ENCODE measurements around the gene CHST15.

The CHST15 gene

DNA sequence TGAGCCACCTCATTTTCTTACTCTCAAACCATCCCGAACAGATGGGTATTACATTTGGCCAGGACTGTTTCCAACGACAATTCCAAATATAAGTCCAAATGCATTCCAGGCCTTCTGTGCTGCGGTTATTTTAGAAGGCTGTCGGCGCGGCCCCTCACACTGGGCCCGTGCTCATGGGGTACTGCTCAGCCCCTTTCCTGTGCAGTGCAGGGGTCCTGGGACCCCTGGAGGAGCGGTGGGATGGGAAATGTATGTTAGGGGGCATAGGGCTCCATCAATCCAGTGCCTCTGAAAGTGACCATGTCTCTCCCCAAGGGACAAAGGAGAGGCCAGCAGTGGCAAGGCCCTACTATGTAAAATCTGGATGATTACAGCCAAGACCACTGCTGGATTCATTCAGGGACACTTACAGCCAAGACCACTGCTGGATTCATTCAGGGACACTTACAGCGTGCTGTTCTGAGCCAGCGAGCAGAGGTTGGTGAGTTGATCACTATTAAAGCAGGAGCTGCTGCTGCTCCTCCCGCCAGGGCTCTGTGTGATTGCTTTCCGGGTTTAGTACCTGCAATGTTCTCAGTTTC, 66.3 kb downstream of the CHST15 start:
- no peak for DNase-seq

DNA sequence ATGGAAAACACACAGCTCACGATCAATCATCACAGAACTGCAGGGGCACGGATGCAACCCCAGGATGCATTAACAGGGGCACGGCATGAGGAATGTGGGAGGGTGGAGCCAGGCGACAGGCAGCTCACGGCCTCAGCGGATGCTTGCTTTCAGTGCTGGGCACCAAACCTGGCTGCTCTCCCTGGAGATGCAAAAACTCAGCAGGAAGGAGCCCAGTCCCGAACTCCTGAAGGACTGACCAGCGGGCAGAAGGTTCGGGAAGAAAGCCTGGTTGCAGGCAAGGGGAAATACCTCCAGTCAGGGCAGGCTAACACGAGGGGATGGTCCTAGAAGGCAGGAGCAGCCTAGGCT, 66.8 kb downstream of the CHST15 start:
- DNase-seq, result no peak

DNA sequence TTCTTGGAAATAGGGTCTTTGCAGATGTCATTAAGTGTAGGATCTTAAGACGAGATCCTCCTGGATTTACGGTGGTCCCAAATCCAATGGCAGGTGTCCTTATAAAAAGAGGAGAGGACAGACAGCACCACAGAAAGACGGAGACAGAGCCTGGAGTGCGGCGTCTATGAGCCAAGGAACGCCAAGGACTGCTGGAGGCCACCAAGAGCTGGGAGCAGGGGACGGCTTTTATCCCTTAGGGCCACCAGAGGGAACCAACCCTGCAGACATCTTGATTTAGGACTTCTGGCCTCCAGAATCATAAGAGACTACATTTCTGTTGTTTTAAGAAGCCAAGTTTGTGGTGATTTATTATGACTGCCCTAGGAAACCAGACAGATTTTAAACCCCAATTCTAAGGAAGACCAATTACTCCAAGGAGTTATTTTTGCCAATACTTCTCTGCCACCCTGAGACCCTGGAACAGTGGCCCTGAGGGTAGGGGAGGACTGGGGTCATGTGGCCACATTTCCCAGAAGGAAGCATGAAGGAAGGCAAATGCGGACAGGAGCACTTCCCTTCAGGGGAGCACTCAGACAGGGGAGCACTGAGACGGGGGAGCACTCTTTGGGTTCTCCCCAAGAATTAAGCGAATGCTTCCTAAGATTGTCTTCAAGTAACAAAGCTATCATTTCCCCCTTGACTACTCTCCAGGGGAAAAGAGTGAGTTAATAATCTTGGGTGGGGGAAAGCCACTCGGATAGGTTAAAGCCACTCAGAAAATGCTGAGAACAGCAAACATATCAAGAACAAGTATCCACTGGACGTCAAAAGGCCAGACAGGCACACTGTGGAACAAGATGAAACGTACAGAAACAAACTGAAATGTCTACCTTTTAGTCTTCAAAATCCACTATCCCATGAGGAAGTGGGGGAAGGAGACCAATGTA, 67.5 kb downstream of the CHST15 start:
- DNase-seq, result no peak

- DNase-seq, result no peak
Measured at GRCh38 chr10:124025152-124025551, 68.2 kb downstream of the CHST15 start.

DNA sequence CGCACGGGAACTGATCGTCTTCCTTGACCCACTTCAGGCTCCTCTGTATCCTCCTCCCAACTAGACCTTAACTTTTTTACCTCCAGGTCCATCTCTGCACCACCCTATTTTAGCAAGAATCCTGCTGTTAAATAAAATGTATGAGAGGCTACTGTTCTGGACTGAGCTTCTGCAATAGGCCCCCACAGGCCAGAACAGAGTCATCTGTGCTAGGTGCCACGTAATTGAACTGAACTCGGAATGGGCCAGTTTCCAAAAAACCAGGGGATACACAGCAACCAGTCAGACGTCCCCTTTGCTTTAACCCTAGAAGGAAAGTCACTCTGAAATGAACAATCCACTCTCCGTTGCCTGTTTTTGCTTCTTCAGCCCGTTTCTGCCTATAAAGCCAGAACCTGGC, 71.3 kb downstream of the CHST15 start:
- DNase-seq, result no peak

DNA sequence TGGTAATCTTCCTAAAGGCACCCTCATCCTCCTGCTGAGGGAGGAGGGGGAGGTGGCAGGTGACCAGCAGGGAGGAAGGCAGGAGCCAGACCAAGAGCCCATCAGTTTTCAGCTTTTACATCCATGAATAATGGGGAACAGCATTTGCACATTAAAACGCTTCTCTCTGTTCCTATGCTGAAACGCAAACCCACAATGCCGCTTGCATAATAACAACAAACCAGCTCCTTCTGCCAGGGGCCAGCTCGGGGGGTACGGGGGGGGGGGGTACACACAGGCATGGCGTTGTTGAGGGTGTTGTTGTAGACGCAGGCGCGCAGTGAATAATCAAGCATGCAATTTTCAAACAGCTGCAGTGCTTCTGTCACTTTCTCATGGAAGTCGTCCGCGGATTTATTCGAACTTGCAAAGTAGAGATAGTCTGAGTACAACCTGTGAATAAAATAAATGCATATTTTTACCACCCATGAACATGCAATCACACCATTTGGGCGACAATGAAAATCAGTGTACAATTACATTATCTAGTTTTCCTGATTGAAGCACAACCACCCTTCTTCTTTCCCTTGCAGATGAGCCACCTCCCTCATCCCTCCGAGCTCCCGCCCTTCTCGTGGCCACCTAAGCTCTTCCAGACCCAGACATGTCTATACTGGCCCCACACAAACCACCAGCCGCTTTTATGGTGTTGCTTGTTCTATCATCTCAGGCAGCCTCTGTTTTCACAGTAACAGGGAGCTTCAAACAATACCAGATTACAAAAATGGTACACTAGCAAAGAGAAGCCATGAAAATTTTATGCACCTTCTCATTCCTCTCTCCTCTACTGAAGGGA, 72.2 kb downstream of the CHST15 start:
- no peak for DNase-seq

DNA sequence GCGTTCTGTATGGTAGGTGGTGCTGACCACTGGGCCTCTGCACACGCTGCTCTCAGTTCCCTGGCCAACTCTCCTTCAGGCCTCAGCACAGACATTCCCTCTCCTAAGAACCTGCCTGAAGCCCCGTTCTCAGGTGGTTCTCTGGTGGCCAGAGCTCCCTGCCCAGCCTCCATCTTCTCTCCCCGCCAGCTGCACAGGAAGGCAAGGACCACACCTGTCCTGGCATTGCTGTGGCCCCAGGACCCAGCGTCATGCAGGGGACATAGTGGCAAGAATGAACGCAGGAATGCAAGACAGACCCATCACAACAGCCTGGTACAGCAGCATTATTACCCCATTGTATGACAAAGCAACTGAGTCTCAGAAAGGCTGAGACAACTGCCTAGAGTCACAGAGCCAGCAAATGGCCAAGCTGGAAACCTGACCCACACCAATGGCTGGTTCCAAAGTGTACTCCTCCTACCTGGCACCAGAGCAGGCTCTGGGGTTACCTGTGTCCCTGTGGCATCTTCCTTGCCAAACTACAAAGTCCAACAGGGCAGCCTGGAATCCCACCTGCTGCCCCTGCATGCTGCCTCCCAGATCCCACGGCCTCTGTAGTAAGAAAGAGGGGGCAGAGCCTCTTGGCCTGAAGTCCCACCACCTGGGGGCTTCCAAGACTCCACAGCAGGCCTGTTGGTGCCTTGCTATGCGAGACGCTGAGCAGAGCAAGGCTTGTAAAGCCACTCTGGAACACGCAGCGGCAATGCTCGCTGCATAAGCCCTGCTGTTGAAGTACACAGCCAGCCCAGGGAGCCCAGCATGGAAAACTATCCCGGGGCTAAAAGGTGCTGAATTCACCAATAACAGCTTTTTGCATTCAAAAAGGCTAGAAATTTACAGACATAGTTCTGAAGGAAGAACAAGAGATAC, 73.3 kb downstream of the CHST15 start:
- no peak for DNase-seq

DNA sequence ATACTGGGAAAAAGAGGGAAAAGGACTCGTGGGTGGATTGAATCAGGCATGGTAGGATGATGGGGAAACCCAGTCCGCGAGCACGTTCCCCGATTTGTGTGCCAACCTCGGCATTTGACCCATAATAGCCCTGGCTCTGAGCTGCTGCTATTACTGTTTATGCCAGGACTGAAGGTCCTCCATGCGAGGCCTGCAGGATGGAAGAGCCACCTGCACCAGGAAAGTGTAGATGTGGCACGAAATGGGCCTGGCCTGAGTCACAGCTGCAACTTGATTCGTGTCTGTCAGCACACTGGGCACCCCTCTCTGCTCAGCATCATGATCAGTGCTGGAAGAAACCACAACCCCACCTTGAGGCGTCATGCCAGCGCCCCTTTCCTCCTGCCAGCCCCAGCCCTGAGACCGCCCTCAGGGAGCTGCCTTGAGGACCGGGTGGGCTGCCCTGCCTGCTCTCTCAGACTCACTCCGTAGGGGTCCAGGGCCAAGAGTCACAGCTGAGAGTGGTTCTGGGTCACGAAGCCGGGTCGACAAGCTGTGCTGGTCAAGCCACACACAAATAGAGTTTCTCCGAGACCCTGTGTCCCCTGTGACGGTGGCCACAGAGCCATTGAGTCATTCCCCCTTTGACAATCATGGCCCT, 74.4 kb downstream of the CHST15 start:
- no peak for DNase-seq

GRCh38 chr10:124017729-124018128, 75.7 kb downstream of the CHST15 start:
- no peak for DNase-seq

DNA sequence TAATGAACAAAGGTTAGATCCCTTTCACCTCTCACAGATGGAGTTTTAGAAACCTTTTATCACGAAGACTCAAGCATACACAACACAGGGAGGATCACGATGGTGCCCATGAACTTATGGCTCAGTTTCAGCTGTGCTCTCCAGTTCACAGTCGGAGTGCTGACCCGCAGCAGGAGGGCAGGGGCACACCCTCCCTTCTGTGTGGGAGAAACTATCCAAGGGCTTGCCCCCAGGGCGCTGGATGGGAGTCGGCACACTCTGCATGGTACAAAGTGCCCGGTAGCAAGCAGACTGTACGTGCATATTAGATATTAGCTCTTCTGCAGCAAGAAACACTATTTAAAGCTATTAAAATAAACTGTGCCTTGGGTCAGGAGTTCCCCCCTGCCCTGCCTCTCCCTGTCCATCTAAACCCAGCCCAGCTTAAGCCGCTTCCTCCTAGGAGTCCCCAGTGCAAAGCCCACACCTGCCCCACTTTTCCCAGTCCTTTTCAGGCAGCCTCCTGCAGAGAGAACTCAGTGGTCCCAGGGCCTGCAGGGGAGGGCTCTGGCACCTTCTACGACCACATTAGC, 76.5 kb downstream of the CHST15 start:
- no peak for DNase-seq

DNA sequence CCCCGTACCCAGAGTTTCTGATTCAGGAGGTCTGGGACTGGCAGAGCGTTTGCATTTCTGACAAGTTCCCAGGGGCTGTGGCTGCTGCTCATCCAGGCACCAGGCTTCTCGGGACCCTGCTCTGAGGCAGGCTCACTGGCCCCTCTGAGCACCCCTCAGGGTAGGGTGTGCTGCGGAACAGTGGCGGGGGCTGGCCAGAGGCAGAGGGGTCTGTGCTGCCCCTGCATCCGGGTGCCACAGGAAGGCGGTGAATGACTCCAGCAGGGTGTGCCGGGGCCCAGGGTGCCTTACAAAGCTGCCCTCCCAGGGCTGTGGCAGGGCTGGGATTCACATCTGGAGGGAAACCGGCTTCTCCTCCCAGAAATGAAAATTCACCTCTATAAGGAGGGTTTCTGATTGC, 77.4 kb downstream of the CHST15 start:
- no peak for DNase-seq

DNA sequence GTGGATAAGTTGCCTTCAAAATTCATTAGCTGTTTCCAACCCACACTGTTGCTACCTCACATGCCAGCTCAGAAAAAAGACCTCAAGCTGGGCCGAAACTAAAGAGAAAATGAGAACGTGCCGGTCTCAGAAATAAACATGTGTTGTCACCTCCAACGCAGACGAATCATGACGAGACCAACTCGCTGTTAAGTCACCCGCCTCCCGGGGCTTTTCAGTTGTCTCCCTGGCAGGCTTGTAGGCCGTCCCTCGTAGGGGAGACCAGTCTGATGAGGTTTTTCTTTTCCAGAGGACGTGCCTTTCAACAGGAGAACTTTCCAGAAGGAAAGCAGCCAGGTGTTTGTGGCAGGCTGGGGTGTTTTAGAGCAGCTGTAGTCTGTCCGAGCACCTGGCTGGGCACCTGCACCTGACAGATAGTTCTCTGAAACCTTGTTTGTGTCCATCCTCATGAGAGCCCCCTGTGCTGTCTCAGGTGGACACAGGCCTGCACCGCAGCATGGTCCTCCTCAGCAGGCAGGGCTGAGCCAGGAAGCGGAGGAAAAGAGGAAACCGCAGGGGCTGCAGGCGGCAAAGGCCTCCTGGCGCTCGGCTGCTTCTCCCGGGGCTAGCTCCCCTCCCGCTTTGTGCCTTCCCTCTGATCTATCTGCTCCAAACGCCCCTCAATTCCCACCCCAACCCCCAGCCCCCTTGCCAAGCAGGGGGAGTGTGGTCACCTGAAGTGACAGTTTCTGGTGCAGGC, 78.8 kb downstream of the CHST15 start:
- DNase-seq, result no peak

- no peak for DNase-seq
Measured at GRCh38 chr10:124013916-124014315, 79.5 kb downstream of the CHST15 start.

GRCh38 chr10:124012991-124013390, 80.4 kb downstream of the CHST15 start:
- DNase-seq, result no peak

DNA sequence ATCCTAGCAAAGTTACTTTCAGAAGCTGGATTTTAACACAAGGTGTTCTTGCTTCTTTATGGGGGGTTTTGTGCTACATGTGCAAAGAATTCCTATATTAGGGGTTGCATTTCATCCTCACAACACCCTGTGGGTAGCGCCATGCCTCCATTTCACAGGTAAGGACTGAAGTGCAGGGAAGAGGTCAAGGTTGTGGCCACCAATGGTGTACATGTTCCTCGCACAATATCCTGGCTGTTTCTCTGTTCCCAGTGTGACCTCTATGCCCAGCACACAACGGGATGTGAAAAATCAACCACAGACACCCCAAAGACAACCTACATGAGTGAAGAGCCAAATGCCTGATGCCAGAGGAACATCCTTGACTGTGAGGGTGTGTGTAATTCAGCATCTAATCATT, 80.8 kb downstream of the CHST15 start:
- no peak for DNase-seq

- no peak for DNase-seq
Measured at GRCh38 chr10:124012066-124012465, 81.3 kb downstream of the CHST15 start.

DNA sequence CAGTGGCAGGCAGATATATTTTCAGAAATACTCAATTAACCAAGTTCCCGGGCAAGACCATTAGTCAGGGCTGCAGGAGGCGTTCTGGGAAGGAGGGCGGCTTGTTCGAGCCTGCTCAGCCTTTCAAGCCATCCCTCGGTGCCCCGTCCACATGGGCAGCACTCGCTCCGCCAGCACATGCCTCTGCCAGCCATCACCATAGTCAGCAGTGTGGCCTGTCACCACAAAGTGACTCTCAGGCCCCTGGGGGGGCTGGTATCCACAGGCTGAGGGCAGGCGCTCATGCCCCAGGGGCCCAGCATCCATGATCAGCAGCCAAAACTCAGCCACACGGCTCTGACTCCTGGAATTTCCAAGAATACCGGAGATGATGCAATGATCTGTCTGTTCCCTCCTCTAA, 81.9 kb downstream of the CHST15 start:
- DNase-seq, result no peak

- no peak for DNase-seq
Measured at GRCh38 chr10:124010563-124011131, 82.8 kb downstream of the CHST15 start.

GRCh38 chr10:124010024-124010423, 83.4 kb downstream of the CHST15 start:
- DNase-seq, result no peak

DNA sequence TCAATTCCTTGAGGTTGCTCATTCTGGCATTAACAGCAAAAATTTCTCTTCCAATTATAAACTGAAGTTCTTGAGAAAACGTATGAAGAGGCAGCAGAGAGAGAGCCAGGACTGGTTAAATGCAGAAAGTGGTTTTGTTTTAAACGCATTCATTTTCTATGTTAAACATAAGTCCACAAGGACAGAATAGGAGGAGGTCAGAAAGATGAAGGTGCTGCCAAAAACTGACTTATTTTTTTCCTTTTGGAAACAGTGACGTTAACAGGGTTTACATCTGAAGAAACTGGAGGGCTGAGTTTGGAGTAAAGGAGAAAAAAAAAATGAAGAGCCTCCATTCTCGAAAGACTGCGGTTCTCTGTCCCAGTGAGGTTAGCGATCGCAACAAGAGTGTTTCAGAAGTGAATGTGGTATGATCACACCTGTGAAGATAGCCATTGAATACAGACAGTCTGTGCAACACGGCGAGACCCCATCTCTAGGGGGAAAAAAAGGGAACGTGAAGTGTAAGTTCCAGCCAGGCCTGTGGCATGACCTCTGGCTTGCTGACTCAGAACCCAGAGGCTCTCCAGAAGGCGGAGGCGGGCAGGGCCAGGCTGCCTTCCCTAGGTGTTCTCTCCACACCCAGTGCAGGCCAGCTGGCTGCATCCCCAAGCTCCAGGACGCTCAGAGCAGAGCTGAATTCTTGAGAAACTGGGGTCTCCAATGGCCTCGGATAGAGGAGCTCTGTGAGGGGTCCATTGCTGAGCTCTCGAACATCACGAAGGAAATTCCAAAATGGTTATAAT, 84.0 kb downstream of the CHST15 start:
- DNase-seq, result no peak

All from NCI-H2081 treated with DMSO at 0.1 percent for 48 hours (cell line).